Skeletal muscle satellite cell (primary cell): ENCODE data around the gene MYO10. TPM values are rescaled to one million over a fixed set of nuclear protein-coding genes. Genes with fewer than 3 reads are reported as not detected.

Source experiments
- H3K27me3 ChIP-seq: 2 replicates; pipeline ENCODE4 v1.7.0; 2013; ENCODE audit warnings: low read length; ENCODE audit not compliant: control insufficient read depth, insufficient read depth
- H3K36me3 ChIP-seq: 2 replicates; pipeline ENCODE4 v1.7.0; 2013; ENCODE audit warnings: mild to moderate bottlenecking, control low read depth, low read length; ENCODE audit not compliant: insufficient read depth
- H3K4me1 ChIP-seq: 2 replicates; pipeline ENCODE4 v1.7.0; 2013; ENCODE audit warnings: low read length; ENCODE audit not compliant: control insufficient read depth, insufficient read depth
- H3K4me2 ChIP-seq: 2 replicates; pipeline ENCODE4 v1.7.0; 2013; ENCODE audit warnings: mild to moderate bottlenecking, low read length
- H3K4me3 ChIP-seq: 2 replicates; pipeline ENCODE4 v1.7.0; 2013; ENCODE audit warnings: low read length
- H3K9ac ChIP-seq: 2 replicates; pipeline ENCODE4 v1.7.0; 2013; ENCODE audit warnings: mild to moderate bottlenecking, low read depth, low read length, moderate library complexity
- H3K9me3 ChIP-seq: replicated peaks from 2 replicates; pipeline ENCODE4 v1.7.0; 2013; ENCODE audit warnings: mild to moderate bottlenecking, control low read depth, low read length
- small RNA-seq: library from RNA; depleted of rRNA; stranded (forward); fragments of <200 nt; gene quantifications from one replicate; pipeline ENCODE3, GENCODE V24; 2012

Gene MYO10

GRCh38 chr5:16612007-16612406, 324.1 kb downstream of the MYO10 start:
- Histone ChIP-seq H3K4me2 (no peak overlapping the region), H3K4me3 (no peak overlapping the region), H3K4me1 (peaks cover 6% of the 10 kb centered on the region), H3K9ac (no peak overlapping the region), H3K27me3 (peaks cover 30% of the 10 kb centered on the region), H3K9me3 (no peaks in the 10 kb centered on the region), H3K36me3 (no peaks in the 10 kb centered on the region)

Small RNA genes lying within 50 kb of the gene (small RNA-seq; reads per million reads assigned to genes)
- not detected for gene RF00019
- gene RNA5SP179, result not detected
- gene RNU6-660P, result not detected
